Measurements from ENCODE around the gene PDGFRA.

The PDGFRA gene

DNA sequence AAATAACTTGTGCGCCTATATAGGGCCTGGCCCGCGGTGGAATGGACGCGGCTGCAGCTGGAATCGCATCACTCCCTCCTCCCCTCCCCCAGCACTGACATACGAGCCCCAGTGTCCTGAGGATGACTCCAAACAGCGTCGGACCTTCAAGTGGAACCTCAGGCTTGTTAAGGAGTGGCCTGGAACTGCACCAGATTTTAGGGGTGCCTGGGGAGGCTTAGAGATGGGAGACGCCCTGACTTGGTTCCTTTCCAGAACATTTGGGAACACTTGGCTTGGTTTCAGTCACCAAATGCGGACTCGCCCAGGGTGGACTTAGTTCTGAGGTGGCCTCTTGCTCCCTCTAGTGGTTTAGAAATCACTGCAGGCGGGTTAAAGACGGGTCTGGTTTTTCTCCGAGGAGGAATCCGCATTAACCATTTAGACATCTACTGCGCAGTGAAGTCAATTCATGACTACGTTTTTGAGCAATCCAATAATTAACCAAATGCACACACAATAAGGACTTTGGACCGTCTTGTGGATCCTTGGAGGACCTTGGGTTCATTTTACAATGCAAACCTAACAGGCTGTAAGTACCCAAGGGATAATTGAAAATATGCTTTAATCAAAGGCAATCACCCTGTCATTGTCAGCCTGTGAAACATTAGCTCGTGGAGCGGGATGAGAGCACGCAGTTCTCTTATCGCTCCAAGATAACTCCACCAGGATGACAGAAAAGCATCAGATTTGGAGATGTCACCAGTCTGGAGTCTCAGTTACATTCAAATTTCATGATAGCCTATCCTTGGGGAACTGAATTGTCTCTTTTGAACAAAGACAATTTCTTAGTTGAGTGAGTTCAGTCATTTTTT lies 11.2 kb upstream of the PDGFRA start:
- DNase-seq: peak; percentile 67 to 80

DNA sequence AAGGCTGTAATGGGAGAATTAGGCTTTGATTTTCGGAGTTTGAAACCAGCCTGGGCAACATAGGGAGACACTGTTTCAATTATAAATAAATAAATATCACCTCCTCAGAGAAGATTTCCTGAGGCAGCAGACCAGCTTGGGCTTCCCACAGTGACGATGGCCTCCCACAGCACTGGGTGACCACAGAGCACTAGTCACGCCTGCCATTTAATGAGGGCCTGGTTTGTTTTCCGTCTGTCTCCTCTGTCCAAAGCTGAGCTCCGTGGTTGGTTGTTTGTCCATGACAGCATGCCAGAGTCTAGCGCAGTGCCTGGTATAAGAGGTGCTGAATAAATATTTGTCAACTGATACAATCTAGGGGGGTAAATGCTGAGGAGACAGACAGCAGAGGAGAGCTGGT lies 10.4 kb upstream of the PDGFRA start:
- no peak for DNase-seq
- TF ChIP-seq GATA1 (IDR thresholded peaks at IDR 0.05; ENCODE audit: low read depth, low read length) (no peak), POLR2A (IDR thresholded peaks at IDR 0.05; ENCODE audit: low read length) (no peak)

More for the DNA sequence above, 11.2 kb upstream of the PDGFRA start:
- TF ChIP-seq GATA1 (IDR thresholded peaks at IDR 0.05; ENCODE audit: low read depth, low read length) (no peak), POLR2A (IDR thresholded peaks at IDR 0.05; ENCODE audit: low read length) (no peak)

DNA sequence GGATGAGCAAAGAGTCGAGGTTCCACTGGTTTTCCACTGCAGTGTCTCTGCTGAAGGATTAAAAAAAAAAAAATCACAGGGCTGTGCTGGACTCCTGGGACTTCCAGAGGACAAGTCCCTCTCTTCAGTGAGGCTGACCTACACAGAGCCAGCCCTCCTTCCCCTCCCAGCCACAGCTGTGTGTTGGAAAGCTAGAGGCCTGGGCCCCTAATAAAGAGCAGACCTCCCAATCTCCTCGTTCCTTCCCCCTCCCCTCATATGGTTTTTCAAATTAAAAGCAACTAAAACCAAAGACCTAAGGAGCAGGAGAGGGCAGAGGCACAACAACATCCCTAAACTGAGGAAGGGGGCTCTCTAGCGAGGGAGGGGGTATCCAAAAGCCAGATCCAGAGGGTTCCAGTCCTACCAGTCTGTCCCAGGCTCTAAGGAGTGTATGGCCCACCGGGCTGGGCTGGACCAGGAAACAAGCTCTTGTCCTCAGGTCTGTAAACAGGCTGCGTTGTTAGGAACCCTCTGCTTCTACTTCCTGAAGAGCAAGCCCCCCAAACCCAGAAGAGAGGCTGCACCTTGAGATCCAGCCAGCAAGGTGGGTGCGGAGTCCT lies 4.0 kb upstream of the PDGFRA start:
- no peak for DNase-seq
- TF ChIP-seq GATA1 (IDR thresholded peaks at IDR 0.05; ENCODE audit: low read depth, low read length): no peak
- no peak for TF ChIP-seq POLR2A (IDR thresholded peaks at IDR 0.05; ENCODE audit: low read length)

GRCh38 chr4:54225598-54226403 lies 3.3 kb upstream of the PDGFRA start:
- DNase-seq: no peak
- TF ChIP-seq GATA1 (IDR thresholded peaks at IDR 0.05; ENCODE audit: low read depth, low read length) (no peak), POLR2A (IDR thresholded peaks at IDR 0.05; ENCODE audit: low read length) (no peak)

DNA sequence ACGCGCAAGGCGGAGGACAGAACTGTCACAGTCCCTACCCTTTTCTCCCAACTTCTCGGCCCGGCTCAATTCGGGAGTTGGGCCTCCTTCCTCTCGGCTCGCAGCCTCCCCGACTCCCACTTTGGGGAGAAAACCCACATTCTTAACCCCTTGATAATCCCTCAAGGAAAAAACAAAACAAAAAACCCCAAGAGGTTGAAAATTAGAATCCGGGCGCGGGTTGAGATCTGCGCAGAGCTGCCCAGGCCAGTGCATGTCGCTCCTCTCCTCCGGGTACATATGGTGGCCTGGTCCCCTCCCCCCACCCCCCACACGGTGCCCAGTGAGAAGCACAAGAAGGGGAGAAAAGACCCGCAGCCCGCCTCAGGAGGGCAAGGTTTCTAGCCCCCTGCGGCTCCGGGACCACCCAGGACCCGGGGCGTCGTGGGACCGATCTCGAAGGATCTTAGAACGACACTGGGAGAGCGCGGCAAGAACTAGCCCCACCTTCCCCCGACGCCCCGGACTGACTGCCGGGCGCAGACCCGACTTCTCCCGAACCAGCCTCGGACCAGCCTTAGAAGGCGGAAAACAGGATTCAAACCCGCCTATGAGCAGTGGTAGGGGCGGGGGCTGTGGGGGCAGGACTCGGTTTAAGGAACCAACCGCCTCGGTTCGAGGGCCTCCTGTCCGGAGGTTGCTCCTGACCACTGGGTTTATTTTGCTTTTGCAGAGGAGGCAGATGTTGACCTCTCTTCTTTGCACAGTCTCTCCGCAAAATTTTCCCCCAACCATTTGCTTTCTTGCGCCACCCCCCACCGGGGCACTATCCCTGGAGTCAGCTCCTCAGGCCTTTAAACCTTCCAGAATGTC lies 2.5 kb upstream of the PDGFRA start:
- TF ChIP-seq POLR2A (IDR thresholded peaks at IDR 0.05; ENCODE audit: low read length) (no peak), GATA1 (IDR thresholded peaks at IDR 0.05; ENCODE audit: low read depth, low read length) (no peak)
- no peak for DNase-seq

DNA sequence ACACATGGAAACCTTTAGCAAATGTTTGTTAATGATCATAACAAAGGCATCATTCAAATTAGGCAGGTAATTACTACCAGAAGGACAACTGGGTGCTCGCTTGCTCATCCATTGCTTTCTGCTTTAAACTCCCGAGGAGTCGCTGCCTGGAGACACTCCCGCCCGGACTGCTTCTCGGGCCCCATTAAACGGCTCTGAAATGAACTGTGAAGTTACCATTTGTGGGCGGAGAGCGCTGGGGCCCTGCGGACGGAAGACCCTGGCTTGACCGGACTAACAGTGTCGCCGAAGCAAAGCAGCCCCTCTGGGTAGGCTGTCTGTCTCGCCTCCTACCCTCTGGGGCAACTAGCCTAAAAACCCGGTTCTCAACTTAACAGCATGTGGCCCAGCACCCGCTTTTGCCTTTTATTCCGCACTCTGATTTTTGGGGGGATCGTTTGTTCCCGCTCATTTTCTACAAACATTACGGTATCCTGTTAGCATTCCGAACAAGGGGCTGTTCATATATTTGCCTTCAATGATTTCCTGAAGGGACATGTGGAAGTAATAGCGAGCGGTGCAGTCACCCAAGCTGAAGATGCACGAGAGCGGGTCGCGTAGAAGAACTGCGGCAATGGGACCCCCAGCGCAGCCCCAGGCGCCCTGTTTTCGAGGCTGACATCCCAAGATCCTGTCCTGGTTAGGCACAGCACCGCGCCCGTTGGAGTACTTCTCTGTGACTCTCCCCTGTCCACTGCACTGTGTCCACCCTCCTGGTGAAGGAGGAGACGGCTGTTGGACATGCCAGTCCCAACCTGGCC lies 1.6 kb upstream of the PDGFRA start:
- TF ChIP-seq GATA1 (IDR thresholded peaks at IDR 0.05; ENCODE audit: low read depth, low read length) (no peak), POLR2A (IDR thresholded peaks at IDR 0.05; ENCODE audit: low read length) (no peak)
- DNase-seq: no peak

DNA sequence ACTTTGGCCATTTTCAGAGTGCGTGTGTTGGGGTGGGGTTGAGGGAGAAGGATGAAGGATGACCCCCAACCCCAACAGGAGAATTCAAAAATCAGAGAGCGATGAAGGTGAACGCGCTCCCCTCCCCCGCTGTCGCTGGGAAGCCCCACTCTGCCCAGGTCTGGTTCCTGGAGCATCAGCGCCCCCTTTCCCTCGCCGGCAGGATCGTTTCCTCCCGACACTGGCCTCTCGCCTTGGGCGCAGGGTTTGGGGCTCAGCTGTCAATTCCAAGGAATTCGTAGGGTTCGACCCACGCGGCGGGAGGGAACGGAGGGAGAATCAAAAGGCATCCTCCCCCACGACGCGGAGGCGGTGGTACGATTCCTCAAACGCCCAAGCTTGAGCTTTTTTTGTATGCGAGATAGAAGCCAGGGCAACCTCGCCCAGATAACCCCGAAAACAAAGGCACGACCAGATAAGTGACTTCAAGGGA lies 1.0 kb upstream of the PDGFRA start:
- no peak for TF ChIP-seq GATA1 (IDR thresholded peaks at IDR 0.05; ENCODE audit: low read depth, low read length)
- TF ChIP-seq POLR2A (IDR thresholded peaks at IDR 0.05; ENCODE audit: low read length): no peak
- DNase-seq: peak; percentile 19 to 37

DNA sequence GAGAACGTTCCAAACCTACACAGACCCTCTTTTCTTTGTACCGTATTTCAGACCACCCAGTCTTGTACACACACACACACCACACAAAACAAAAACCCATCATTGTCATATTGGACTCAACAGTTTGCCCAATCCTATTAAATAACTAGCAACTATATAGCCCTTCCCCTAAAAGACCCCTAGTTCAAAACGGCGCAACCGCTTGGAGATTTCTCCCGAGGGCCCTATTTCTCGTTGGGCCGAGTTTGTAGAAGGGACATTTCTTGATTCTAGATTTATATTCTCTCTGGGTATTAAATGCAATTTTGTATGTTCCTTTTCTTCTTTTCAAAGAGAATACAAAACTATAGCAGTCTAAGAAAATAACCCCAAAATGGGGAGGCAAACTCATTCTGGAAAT lies 547 bp upstream of the PDGFRA start:
- no peak for TF ChIP-seq POLR2A (IDR thresholded peaks at IDR 0.05; ENCODE audit: low read length)
- TF ChIP-seq GATA1 (IDR thresholded peaks at IDR 0.05; ENCODE audit: low read depth, low read length): no peak
- DNase-seq: no peak

GRCh38 chr4:54229631-54230483 lies 764 bp downstream of the PDGFRA start:
- no peak for TF ChIP-seq GATA1 (IDR thresholded peaks at IDR 0.05; ENCODE audit: low read depth, low read length)
- TF ChIP-seq POLR2A (IDR thresholded peaks at IDR 0.05; ENCODE audit: low read length): no peak
- no peak for DNase-seq

DNA sequence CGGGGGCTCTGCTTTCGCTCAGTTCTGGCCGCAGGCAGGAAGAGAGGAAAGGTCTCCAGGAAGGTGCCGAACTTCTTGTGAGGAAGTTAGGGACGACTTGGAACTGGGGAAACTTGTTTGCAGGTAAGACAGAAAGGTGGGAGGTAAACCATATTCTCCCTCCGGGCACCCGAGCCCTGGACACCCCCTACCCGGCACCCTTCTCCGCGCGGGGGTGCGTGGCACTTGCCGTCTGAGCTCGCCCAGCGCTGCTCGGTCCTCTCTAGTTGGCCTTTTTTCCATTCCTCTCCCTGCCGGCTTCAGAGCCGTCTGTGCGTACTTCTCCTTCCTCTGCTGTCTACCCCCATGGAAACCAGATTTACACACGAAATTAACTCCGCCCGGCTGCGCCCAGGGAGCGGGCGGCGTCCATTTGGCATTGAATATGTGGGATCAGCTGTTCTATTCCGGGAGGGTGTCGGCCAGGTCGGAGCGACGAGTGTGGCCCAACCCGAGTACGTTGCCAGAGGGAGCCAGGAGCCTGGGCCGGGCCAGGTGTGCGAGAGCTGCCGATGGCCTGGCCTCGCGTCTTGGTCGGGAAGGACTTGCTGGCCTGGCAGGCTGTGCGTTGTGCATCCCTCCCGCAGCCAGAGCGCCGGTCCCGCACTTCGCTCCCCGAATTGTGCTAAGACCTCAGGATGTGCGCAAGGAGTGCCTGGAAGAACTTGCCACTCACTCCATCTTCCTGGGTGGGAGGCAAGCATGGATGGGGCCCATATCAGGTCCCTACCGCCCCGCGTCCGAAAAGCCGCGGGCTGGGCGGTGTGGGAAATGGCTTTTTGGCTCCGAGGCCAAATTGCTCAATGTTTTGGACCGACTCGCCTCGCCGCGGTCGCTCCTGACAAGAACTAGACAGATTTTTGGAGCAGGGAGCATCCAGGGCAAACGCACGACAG lies 1.7 kb downstream of the PDGFRA start:
- DNase-seq: no peak
- TF ChIP-seq POLR2A (IDR thresholded peaks at IDR 0.05; ENCODE audit: low read length): no peak
- TF ChIP-seq GATA1 (IDR thresholded peaks at IDR 0.05; ENCODE audit: low read depth, low read length): no peak

- no peak for DNase-seq
- TF ChIP-seq POLR2A (IDR thresholded peaks at IDR 0.05; ENCODE audit: low read length) (no peak), GATA1 (IDR thresholded peaks at IDR 0.05; ENCODE audit: low read depth, low read length) (no peak)
These were observed 2.3 kb downstream of the PDGFRA start for GRCh38 chr4:54231419-54231767.

Measured in erythroblast (primary cell).